GM19455 (cell line): ENCODE data around the gene BRMS1.
A peak's percentile ranks its signal among the peaks of the same experiment; 100 is the strongest.
"Not testable (repeated sequence)": the region's sequence is repeated elsewhere in the genome, so short reads cannot be mapped to it uniquely, and the experiment has no call there.

Source experiments
- ATAC-seq: cut with Tn5 transposase; IDR thresholded peaks from one replicate; pipeline ENCODE4 v1.9.1; 2021; ENCODE audit not compliant: unreplicated experiment

BRMS1 gene

GRCh38 chr11:66311965-66312548, 32.8 kb downstream of the BRMS1 start:
- peak; percentile 61 for ATAC-seq

GRCh38 chr11:66311470-66311964, 33.4 kb downstream of the BRMS1 start:
- no peak for ATAC-seq

GRCh38 chr11:66310803-66311440, 34.0 kb downstream of the BRMS1 start:
- not testable (repeated sequence) for ATAC-seq

GRCh38 chr11:66310324-66310723, 34.6 kb downstream of the BRMS1 start:
- ATAC-seq: no peak

- no peak for ATAC-seq
Observed at GRCh38 chr11:66309475-66309874, 35.4 kb downstream of the BRMS1 start.

GRCh38 chr11:66302656-66303055, 42.2 kb downstream of the BRMS1 start:
- no peak for ATAC-seq

GRCh38 chr11:66299186-66299585, 45.7 kb downstream of the BRMS1 start:
- no peak for ATAC-seq

- ATAC-seq: no peak
Observed at GRCh38 chr11:66297610-66298009, 47.3 kb downstream of the BRMS1 start.

GRCh38 chr11:66294626-66295620, 50.0 kb downstream of the BRMS1 start:
- no peak for ATAC-seq

- no peak for ATAC-seq
Observed at GRCh38 chr11:66293777-66294625, 50.9 kb downstream of the BRMS1 start.

- no peak for ATAC-seq
Observed at GRCh38 chr11:66293352-66293751, 51.6 kb downstream of the BRMS1 start.

- ATAC-seq: no peak
Observed at GRCh38 chr11:66292543-66293332, 52.2 kb downstream of the BRMS1 start.

GRCh38 chr11:66291706-66292542, 53.0 kb downstream of the BRMS1 start, which contains the start of gene TMEM151A:
TSS of gene TMEM151A (plus strand) at chr11:66291894. CDS start at chr11:66292014, 120 bp downstream.
- ATAC-seq: no peak

- no peak for ATAC-seq
Observed at GRCh38 chr11:66291303-66291705, 53.6 kb downstream of the BRMS1 start.

GRCh38 chr11:66290330-66290621, 54.6 kb downstream of the BRMS1 start:
- ATAC-seq: no peak

- ATAC-seq: peak; percentile 39
Observed at GRCh38 chr11:66289548-66290329, 55.2 kb downstream of the BRMS1 start.

GRCh38 chr11:66288671-66289547, 56.0 kb downstream of the BRMS1 start, which contains the start of gene YIF1A:
TSS of gene YIF1A (minus strand) at chr11:66289143. CDS start at chr11:66288985, 158 bp downstream.
- peak; percentile 85 for ATAC-seq
